Measurements from ENCODE around the gene EPB41L2. TPM values are rescaled to one million over a fixed set of nuclear protein-coding genes. Genes with fewer than 3 reads are reported as not detected.
A peak's percentile ranks its signal among the peaks of the same experiment; 100 is the strongest.
"Not testable (repeated sequence)": the region's sequence is repeated elsewhere in the genome, so short reads cannot be mapped to it uniquely, and the experiment has no call there.

Gene EPB41L2
- 121 TPM for total RNA-seq (ENCODE audit: insufficient read depth, low replicate concordance)

DNA sequence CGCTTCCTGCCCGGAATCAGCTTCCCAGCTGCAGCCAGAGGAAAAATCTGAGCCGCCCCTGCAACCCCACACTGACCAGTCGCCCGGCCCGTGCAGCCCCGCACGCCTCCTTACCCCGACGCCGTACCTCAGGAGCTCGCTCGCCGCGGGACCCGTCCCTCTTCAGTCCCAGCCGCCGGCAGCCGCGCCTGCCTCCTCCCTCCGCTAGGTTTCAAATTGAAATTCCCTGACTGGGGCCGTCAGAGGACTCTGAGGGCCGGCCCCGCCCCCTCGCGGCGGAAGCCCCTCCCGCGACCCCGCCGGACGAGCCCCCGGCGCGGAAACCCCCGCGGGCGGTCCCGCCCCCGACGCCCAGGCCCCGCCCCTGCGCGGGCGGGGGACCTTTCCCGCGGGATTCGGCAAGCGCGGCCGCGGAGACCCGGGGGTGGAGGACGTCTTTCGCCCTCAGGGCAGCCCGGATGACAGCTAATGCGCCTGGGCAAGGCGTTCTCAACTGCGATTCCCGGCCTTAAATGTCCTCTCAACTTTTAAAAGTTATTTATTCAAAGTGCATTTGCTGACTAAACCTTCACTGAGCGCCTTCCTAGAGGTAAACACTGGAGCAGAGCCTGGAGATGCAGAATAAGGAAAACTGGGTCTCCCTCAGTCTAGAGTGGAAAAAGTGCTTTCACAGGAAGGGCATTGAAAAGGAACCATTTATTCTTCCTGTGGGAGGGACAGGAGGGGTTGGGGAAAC is at the start of gene EPB41L2:
Gene EPB41L2, minus strand, starts transcription at position 218 of the 736 bp plus-strand sequence. CDS start 106,760 bp downstream, outside the sequence.
- peak; percentile 94 for DNase-seq (ENCODE audit: low spot score)

DNA sequence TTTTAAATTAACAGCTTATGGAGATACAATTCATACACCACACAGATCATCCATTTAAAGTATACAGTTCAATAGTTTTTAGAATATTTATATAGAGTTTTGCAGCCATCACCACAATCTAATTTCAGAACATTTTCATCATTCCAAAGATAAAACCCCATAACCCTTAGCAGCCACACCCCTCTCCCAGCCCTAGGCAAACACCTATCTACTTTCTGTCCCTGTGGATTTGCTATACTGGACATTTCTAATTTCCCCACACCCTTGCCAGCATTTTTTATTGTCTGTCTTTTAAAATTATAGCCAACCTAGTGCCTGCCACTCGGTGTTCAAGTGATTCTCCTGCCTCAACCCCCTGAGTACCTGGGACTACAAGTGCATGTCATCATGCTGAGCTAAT is 49.2 kb upstream of the EPB41L2 start:
- no peak for DNase-seq (ENCODE audit: low spot score)

DNA sequence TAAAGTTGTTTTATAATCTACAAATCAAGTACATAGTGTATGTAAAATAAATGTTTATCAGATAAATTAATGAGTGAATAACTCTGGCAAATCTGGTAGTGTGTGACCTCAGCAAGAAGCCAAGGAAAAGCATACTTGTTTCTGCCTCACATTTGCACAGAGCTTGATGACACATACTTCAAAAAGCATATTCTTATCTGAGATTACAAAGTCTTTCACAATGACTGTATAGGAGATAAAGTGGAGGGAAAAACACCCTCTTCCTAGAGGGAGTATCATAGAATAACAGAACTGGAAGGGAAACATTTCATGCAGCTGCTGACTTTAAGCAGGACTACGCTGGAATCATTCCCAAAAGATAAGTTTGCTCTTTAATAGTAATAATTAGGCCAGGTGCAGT is 44.1 kb upstream of the EPB41L2 start:
- peak; percentile 94 for DNase-seq (ENCODE audit: low spot score)

DNA sequence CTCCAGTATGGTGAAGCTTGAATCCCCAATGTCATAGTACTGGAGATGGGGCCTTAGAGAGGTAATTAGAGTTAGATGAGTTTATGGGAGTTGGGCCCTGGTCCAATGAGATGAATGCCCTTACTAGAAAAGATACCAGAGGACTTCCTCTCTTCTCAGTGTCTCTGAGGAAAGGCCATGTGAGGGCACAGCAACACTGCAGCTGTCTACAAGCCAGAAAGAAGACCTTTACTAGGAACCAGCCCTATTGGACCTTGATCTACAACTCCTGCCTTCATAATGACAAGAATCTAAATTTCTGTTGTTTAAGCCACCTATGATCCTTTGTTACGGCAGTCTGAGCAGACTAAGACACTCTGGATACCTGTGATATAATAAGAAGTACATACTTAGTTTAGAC is 40.9 kb upstream of the EPB41L2 start:
- no peak for DNase-seq (ENCODE audit: low spot score)

DNA sequence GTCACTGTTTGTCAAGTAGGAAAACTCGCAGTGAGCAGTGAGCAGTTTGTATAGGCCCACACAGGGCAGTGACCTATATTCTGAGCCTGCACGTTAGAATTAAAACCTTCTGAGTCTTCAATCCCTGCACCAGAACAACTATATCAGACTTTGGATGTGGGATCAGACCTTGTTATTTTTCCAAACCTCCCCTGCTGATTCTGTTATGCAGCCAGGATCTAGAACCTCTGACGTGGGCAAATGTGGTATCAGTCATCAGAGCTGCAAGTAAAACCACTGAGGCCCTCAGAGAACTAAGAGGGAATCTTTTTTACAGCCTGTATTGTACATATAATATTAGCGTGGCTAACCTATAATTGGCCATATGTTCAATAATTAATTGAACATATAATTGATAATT is 40.3 kb upstream of the EPB41L2 start:
- no peak for DNase-seq (ENCODE audit: low spot score)

DNA sequence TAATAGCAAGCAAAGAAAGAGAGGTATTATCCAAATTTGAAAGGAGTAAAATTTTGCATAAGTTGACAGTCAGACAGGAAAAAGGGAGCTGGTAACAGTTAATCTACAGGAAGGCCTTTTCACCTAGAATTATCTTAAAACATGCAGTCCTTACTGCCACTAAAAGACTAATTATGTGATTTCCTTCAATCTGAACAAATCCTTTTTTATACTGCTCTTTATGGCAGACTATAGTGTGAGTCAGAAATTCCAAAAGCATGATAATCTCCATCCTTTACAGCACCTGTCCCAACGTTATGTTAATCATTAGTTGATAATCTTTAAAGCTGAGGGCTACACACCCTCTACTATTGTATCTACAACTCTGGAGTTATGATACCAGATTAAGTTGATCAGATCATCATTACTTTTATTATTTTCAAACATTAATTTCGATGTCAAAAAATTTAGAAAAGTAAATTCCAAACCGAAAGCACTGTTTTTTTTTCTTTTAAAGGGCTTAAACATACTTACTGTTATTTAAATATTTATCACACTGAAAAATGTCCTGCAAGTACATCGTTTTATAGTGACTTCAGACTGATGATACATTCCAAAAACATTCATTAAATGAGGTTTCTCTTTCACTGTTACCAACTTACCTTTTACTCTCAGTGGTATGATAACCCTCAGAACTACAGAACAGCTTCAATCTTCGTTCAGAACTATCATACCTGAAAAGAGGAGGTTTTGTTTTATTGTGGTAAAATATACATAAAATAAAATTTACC is 39.1 kb upstream of the EPB41L2 start:
- no peak for DNase-seq (ENCODE audit: low spot score)

DNA sequence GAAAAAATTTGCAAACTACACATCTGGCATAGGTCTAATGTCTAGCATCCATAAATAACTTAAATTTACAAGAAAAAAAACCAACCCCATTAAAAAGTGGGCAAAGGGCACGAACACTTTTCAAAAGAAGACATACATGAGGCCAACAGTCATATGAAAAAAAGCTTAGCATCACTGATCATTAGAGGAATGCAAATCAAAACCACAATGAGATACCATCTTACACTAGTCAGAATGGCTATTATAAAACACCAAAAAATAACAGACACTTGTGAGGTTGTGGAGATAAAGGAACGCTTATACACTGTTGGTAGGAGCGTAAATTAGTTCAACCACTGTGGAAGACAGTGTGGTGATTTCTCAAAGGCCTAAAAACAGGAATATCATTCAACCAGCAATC is 33.7 kb upstream of the EPB41L2 start:
- DNase-seq (ENCODE audit: low spot score) = no peak

DNA sequence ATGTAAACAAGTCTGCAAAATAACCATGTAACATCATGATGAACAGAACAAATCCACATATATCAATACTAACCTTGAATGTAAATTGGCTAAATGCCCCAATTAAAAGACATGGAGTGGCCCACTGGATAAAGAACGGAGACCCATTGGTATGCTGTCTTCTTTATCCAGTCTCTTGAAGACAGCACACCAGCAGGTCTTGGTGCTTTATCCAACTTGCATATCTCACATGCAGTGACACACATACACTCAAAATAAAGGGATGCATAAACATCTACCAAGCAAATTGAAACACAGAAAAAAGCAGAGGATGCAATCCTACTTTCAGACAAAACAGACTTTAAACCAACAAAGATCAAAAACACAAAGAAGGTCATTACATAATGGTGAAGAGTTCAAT is 30.3 kb upstream of the EPB41L2 start:
- DNase-seq (ENCODE audit: low spot score) = no peak

DNA sequence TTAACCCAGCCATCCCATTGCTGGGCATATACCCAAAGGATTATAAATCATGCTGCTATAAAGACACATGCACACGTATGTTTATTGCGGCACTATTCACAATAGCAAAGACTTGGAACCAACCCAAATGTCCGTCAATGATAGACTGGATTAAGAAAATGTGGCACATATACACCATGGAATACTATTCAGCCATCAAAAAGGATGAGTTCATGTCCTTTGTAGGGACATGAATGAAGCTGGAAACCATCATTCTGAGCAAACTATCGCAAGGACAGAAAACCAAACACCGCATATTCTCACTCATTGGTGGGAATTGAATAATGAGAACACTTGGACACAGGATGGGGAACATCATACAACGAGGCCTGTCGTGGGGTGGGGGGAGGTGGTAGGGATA is 28.9 kb upstream of the EPB41L2 start:
- not testable (repeated sequence) for DNase-seq (ENCODE audit: low spot score)

DNA sequence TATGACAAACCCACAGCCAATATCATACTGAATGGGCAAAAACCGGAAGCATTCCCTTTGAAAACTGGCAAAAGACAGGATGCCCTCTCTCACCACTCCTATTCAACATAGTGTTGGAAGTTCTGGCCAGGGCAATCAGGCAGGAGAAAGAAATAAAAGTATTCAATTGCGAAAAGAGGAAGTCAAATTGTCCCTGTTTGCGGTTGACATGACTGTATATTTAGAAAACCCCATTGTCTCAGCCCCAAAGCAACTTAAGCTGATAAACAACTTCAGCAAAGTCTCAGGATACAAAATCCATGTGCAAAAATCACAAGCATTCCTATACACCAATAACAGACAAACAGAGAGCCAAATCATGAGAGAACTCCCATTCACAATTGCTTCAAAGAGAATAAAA is 27.3 kb upstream of the EPB41L2 start:
- not testable (repeated sequence) for DNase-seq (ENCODE audit: low spot score)

DNA sequence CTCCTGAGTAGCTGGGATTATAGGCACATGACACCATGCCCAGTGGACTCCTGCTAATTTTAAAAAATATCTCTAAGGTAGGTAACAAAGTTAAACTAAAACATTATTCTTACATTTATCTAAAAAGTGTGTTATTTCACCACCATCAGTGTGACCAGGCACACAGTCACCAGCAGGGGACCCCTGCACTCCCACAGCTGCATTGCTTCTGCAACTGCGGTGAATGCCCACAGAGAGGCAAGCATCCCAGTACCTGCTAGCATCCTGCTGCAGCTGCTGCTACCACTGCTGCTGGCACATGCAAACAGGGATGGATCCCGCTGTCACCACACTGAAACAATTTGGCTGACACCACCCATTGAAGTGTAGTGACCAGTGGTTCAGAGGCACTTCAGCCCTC is 21.9 kb upstream of the EPB41L2 start:
- DNase-seq (ENCODE audit: low spot score) = no peak

DNA sequence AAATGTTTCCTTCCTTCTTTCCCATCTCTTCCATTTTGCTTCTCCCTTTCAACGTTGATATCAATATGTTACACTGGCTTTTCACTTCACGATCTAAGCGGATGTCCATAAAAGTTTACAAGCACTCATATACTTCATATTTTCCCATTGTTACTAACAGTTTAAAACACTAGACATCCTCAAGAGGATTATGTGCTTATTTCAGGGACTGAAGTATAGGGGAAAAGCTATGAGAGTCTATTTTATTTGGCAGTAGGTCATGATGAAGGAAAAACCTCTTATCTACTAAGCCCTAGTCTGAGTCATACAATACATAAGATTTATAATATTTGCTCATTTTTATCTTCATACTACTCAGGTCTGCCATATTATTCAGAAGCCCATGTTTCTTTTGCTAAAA is 20.6 kb upstream of the EPB41L2 start:
- peak; percentile 50 for DNase-seq (ENCODE audit: low spot score)

DNA sequence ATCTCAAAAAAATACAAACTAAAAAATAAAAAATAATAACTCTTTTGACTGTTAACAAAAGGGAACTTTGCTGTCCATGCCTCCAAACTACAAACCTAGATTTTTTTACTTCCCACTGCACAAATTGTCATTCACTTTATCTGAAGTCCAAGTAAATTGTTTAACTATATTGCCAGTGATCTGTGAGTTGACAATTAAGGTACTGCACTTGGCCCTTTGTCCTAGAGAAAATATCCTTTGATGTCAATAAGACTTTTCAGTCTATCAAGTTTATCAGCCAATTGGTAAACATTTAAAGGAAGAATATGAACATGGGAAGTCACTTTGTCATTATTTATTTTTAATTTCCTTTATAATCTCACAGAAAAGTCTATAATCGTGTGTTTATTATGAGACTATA is 19.3 kb upstream of the EPB41L2 start:
- DNase-seq (ENCODE audit: low spot score) = no peak

DNA sequence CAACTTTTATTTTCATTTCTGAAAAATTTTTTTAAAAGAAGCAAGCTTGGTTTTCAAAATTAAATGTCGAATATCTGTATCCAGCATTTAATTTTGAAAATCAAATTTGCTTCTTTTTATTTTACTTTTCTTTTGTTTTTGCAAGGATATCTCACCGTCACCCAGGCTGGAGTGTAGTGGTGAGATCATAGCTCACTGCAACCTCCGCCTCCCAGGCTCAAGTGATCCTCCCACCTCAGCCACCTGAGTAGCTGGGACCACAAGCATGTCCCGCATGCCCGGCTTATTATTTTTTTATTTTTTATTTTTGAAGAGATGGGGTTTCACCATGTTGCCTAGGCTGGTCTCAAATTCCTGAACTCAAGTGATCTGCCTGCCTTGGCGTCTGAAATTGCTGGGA is 17.0 kb upstream of the EPB41L2 start:
- no peak for DNase-seq (ENCODE audit: low spot score)

DNA sequence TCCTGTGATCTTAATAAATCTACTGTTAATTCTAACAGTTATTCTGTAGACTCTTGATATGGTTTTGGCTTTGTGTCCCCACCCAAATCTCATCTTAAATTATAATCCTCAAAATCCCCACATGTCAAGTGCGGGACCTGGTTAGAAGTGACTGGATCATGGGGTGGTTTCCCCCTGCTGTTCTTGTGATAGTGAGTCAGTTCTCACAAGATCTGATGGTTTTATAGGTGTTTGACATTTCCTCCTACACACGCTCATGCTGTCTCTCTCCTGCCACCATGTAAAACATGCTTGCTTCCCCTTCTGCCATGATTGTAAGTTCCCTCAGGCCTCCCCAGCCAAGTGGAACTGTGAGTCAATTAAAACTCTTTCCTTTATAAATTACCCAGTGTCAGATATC is 10.5 kb upstream of the EPB41L2 start:
- no peak for DNase-seq (ENCODE audit: low spot score)

DNA sequence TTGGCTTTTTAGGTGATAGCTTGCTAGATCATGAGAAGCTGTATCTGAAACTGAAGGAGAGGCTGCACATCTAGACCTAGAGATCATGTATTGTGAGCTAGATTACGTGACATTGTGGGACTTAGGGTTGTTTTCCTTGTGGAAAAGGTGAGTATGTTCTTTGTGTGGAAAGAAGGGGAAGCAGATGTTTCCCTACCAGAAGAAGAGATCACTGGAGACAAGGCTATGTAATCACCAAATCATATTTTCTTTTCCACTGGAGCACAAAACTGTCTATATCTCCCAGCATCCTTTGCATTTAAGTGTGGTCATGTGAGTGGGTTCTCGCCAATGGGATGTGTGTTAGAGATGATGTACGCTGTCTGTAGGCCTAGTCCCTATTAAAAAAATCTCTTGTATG is 7.0 kb upstream of the EPB41L2 start:
- no peak for DNase-seq (ENCODE audit: low spot score)

DNA sequence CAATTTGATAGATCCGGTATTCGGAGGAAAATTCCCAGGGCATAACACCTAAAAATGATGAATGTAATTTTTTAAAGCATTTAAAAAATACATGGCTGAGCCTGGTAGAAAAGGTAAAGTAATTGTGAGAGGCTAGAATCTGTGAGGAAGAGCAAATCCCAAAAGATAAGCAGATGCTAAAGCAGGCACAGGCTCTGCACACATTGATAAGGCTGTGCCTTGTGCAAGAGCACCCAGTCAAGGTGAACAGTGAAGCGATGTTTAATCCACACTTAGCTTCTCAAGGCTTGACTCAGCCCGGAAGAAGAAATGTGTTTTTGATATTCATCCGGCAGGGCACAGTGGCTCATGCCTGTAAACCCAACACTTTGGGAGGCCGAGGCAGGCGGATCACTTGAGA is 5.1 kb upstream of the EPB41L2 start:
- no peak for DNase-seq (ENCODE audit: low spot score)

DNA sequence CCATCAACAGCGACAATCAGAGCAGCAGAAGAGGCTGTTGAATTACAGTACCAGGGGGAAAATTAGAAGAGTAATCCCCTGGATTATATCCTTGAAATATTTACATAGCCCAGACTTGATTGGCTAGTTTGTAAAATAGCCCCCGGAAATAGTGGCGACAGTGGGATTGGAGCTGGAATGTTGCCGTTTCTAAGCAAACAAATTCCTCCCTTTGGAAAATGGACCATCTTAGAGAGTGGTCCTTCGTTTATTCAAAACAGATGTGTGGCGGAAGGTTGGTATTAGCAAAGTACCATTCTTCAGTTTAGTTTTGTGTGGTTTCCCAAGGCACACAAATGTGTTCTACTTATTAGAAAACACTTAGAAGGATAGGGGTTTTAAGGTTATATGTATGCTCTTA is 4.5 kb upstream of the EPB41L2 start:
- DNase-seq (ENCODE audit: low spot score) = no peak

DNA sequence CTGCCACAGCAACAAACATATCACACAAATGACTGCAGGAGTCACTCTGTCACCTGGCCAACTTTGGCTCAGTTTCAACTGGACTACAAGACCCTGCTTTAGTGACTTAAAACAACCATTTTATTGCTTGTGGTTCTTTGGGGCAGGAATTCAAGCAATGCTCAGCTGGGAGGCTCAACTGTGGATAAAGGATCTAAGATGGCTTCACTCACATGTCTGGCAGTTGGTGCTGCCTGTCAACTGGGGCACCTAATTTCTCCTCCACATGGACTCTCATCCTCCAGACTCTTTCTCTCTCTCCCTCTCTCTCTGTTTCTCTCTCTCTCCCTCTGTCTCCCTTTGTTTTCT is 2.8 kb upstream of the EPB41L2 start:
- no peak for DNase-seq (ENCODE audit: low spot score)

DNA sequence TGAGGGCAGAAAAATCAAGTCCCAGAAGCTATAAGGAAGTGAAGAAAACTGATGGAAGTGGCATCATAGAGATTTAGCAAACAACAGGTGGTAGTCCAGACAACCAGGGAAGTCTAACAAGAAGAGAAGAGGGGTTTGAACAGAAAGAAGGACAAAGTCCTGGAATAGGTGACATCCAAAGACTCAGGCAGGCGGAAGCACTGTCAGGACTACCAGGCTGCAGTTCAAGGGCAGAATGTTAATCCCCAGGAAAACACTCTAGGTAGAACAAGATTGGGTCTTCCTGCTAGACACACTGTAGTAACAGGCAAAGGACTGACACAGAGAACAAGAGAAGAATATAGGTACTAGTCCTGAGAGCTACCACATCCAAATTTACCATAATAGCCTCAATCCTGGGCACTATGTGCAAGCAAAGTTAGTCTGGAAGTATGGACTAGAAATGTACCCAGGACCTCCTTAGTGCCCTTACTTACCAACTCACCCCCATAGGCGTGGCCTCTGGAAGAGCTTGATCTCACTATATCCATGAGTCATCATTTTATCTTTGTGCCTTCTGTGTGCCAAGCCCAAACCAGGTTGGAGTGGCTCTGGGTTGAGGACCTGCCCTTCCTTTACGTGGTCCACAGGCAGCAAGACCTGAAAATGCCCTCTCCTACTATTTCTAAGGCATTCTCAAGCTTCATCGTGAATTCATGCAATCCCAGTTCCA is 2.2 kb upstream of the EPB41L2 start:
- no peak for DNase-seq (ENCODE audit: low spot score)

DNA sequence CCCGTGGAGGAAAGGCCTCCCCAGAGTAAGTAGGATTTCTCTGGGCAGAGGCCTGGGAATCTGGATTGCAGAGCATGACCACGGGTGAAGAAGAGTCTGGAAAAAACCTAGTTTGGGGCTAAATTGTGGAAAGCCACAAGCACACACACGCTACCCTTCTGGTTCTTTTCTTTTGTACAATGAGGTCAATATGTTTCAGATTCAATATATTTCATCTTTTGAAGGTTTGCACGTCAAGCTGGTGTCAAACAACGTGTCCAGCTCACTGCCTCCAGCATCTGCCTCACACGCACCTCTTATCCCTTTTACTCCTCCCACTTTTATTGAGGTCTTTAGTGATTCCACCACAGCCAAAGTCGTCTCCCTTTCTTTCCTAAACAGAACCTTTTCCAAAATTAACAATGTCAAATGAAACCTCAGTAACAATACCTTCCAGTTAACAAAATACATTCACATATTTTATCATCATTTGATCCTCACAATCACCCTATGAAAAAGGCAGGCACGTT is 773 bp upstream of the EPB41L2 start:
- DNase-seq (ENCODE audit: low spot score) = no peak

DNA sequence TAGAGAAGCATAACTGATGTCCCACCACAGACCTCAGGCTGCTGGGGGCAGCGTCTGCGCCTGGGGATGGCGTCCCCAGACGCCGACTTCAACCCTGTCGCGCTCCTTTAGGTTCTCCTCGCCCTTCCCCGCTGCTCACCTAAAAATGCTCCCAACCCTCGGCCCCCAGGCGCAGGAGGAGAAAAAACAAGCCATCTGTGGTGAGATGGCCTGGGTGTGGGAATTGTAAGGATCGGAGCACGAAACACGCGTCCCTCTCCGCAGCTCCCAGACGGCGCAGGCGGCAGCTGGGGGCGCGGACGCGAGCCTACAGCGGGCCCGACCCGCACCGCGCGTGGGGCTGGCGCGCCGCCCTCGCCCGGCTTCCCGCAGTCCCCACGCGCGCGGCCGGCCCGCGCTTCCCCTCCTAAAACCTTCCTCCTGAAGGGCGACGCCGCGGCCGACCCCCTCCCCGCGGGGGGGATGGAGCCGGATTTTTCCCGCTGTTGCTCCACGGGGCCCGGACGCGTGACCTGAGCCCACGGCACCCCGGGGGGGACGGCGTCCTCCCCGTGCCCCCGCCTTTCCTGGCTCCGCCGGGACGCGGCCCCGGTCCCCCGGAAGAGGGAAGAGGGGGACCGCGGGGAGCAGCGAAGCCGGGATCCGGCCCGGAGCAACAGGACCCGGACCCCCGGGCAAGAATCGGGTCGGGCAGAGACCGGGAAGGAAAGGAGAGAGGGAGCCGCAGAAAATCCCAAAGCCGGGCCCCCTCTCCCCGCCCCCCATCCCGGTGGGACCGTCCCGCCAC is 611 bp downstream of the EPB41L2 start:
- DNase-seq (ENCODE audit: low spot score) = peak; percentile 20
